Amniotic epithelial cell (primary cell): ENCODE results near the gene CHRD.
A peak's percentile ranks its signal among the peaks of the same experiment; 100 is the strongest.

Experiments
- DNase-seq: peaks from one replicate; pipeline ENCODE4 v3.0.0-alpha.2; 2010; ENCODE audit warnings: low read depth

Gene CHRD

GRCh38 chr3:184360929-184361531, 18.8 kb upstream of the CHRD start:
- DNase-seq, result no peak

- DNase-seq, result peak; percentile 36
Observed at GRCh38 chr3:184361532-184361931, 18.3 kb upstream of the CHRD start, which contains the start of the genes CLCN2 and POLR2H. CLCN2 (minus strand) TSS chr3:184361605; CDS start chr3:184361479, 126 bp downstream. POLR2H (plus strand) TSS chr3:184361710; CDS start chr3:184363493, 1,783 bp downstream.

DNA sequence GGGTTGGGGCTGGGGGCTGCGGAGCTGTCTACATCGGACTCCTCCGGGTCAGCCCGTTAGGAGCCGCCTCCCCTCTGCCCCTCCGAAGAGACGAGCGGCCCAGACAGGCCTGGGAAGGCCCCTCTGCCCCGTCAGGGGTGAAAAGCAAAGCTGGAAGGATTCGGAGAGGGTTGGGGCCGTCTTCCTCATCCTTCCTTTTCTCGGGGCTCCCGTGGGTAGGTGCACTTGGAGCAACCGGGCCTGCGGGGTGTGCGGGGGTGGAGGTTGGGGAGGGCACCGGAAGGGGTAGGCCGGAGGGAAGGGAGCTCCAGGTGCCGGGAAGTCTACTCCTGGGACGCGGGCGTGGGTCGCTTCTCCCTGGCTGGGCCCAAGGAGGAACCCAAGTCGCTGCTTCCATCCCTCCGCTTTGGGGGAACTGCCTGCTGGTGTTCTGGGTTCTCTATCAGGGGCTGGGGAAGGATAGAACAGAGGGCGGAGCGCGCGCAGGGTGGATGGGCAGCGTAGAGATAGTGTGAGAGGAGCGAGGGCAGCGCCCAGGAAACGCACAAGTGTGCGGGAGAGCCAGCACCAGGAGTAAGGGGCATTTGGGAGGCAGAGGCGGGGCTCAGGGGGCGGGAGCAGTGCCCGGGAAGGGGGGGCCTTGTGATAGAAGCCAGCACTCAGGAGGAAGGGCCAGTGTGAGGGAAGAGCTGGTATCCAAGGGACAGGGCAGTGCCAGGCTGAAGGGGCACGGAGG, 17.8 kb upstream of the CHRD start:
- peak; percentile 45 for DNase-seq

DNA sequence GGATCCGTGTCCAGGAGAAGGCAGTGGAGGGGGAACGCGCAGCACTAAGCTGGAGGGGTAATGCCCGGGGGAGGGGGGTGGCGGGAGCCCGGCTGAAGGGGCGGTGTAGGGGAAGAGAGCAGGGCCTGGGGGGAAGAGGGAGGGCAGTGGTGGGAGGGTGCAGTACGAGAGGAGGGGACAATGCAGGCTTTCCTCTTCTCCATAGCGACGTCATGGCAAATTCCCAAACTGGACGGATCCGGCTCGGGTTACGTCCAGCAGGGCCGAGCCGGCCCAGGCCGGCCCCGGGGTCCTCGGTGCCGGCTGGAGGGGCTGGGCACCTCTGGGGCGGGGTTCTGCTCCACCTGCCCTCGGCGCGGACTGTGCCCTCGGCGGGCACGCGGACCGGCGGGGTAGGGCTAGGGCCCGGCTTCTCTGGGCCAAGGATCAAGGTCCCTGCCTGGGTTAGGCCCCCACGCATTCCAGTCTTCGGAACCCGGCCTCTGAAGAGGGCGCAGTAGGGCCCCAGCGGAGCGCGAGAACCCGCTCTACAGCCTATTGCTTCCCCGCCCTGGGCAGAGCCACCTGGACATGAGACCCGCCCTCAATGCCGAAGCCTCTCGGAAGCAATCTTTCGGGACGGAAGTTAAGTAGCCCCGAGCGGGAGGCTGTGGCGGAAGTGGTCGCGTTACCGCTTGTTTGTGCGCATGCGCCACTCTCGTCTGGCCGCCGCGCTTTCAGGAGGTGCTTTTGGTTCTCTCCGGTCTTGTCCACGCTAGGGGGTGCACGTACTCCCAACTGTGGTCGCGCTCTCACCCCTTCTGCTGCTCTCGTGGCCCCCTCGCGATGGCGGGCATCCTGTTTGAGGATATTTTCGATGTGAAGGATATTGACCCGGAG, 16.9 kb upstream of the CHRD start:
- DNase-seq, result peak; percentile 94

GRCh38 chr3:184366619-184367289, 13.1 kb upstream of the CHRD start:
- no peak for DNase-seq

DNA sequence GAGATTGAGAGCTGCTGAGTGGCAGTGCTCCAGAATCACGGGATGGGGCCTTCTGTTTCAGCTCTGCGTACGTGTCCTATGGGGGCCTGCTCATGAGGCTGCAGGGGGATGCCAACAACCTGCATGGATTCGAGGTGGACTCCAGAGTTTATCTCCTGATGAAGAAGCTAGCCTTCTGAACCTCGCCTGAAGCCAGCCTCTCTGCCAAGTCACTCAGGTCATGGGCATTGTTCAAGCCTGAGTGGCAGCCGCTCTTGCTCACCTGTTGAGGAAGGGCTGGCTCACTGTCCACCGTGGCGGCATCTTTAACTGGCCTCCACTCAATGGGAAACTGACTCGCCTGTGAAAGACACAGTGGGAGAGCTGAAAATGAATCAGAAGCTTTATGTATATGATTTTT, 11.7 kb upstream of the CHRD start:
- DNase-seq, result no peak

GRCh38 chr3:184368586-184369183, 11.2 kb upstream of the CHRD start:
- DNase-seq, result peak; percentile 18

DNA sequence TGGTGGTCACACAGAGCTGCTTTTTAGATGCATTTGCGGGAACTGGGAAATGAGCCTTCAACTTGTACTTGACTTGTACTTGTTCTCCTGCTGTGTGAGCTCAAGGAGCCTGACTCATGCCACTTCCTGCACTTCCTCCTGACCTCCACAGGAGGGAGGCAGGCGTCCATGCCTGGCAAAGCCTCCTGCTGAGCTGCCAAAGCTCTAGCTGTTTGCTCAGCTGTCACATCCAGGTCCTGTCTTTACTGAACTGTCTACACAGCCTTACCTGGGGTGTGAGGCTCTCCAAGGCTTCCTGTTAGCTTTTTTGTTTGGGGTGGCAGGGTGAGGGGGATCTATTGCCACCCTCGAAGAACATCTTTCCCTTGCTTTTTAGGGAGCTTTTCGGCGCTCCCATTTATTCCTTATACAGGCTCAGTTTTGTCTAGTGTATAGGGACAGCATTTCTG, 8.3 kb upstream of the CHRD start:
- DNase-seq, result peak; percentile 80

DNA sequence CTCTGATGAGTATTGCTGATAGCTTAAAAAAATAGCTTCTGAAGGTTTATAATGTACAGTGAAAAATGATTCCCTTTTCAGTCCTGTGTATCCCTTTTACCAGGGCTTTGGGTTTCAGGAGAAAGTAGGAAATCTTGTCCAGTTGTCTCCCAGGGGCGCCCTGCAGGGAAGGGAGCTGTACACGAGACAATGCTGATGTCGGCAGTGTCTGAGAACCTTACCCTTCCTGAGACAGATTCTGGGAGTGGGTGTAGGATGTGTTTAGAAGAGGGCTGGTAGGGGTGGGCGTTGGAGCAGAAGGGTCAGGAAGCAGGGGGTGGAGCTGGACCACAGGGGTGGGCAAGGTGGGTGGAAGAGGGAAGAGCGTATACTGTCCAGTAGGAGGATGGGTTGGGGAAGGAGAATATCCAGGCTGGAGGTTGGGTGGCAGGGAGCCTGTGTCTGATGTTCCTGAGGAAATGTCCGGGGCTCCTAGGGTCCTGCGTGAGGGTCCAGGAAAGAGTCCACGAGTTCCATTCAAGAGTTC, 7.5 kb upstream of the CHRD start:
- no peak for DNase-seq

GRCh38 chr3:184372911-184373310, 6.9 kb upstream of the CHRD start:
- DNase-seq, result no peak

DNA sequence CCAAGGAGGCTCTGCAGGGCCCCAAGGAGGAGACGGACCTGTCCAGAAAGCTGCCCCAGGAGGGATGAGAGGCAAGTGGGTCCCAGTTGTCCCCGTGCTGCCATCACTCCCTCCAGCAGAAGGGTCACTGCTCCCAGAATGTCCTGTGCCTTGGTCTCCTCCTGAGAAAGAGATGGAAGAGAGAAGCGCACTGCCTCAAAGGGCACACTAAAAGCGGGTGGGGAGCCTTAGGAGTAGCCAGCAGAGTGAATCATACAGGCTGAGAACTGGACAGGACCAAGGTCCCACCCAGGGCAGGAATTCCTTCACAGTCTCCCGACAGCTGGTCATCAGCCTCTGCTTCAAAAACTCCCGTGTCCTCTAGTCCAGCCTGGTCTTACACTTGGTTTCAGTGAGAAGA, 6.4 kb upstream of the CHRD start:
- no peak for DNase-seq

DNA sequence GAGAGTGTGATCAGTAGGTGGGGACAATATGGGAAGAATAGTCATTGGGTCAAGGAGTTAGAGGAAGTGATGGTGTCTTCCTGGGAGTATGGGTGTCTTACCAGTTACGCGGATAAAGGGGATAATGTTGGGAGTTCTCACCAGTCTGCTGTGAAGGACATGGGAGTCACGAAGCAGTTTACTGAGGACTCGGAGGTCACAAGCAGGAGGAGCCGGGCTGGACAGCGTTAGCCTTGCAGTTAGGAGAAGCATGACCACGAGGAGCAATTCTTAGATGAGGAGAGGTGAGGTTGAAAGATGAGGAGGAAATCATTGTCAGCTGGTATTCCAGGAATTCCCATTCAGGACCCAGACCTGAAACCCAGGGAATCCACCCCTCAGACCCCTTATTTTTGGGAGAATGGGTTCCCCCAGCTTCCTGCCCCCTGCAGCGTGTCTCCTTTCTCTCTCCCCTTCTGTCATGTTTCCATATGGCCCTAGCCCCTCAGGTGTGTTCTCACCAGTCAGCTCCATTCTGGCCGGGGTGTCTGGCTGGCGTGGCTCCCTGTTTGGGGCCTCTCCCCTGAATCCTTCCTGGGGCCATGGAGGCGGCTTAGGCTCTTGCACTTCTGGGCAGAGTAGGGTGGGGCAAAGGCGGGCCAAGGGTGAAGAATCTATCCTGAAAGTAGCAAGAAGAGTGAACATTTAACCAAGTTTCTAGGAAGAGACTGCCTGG, 4.0 kb upstream of the CHRD start:
- DNase-seq, result no peak

GRCh38 chr3:184377374-184377773, 2.5 kb upstream of the CHRD start:
- no peak for DNase-seq

DNA sequence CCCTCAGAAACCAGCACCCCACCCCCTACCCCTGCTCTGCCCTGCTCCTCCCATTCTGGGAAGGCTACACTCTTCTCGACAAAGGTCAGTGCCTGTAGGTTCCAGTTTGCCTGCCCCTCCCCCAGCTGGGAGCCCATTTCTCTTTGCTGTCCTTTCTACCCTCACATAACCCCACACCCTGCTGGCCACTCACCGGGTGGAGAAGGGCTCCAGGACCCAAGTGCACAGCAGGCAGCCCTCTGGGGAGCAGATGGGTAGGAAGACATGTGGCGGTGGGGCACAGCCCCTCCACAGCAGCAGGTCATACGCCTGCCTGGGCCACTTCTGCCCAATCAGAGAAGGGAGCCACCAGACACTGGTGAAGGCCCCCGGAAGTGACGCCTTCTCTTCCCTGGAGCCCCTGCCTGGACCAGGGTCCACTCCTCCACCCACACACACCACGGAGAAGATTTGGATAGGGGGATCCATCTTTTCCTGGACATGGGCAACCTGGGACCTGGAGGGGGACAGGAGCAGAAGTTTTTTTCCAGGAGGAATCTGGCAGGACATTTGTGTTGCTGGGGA, 1.9 kb upstream of the CHRD start, which contains the start of gene THPO:
THPO (minus strand) TSS at position 326 of the 564 bp plus-strand sequence. CDS start 1,948 bp downstream, outside the sequence.
- no peak for DNase-seq

DNA sequence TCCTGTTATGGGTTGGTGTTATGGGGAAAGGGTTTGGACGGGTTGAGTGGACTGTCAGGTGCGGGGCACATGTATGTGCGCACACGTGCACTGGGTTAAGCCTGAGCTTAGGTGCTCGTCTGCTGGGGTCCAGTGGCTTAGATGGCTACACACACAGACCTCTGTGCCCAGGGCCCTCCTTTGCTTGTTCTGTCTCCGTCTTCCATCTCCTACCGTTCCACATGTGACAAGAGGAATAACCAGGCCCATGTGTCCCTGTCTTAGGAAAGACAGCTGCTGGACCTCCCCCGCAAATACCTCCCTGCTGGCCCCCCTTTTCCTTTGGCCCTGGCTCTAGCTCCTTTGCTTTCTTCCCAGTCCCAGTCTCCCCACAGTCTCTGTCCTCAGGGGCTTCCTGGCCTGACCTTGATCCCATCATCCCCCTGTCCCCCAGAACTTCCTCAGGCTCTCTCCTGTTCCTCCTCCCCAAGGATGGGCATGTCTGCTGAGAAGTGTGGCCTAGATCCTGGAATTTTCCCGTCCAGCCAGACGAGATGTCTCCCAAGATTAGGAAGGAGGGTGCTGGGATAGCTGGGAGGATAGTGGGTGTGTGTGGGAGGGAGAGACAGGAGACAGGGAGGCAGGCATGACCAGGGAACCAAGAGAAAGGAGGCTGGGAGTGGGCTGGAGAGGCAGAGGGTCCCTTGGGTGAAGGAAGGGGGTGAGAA, 1.1 kb upstream of the CHRD start:
- no peak for DNase-seq

GRCh38 chr3:184380185-184380626, 352 bp downstream of the CHRD start:
- DNase-seq, result peak; percentile 18

- no peak for DNase-seq
Observed at GRCh38 chr3:184380627-184381260, 890 bp downstream of the CHRD start.

DNA sequence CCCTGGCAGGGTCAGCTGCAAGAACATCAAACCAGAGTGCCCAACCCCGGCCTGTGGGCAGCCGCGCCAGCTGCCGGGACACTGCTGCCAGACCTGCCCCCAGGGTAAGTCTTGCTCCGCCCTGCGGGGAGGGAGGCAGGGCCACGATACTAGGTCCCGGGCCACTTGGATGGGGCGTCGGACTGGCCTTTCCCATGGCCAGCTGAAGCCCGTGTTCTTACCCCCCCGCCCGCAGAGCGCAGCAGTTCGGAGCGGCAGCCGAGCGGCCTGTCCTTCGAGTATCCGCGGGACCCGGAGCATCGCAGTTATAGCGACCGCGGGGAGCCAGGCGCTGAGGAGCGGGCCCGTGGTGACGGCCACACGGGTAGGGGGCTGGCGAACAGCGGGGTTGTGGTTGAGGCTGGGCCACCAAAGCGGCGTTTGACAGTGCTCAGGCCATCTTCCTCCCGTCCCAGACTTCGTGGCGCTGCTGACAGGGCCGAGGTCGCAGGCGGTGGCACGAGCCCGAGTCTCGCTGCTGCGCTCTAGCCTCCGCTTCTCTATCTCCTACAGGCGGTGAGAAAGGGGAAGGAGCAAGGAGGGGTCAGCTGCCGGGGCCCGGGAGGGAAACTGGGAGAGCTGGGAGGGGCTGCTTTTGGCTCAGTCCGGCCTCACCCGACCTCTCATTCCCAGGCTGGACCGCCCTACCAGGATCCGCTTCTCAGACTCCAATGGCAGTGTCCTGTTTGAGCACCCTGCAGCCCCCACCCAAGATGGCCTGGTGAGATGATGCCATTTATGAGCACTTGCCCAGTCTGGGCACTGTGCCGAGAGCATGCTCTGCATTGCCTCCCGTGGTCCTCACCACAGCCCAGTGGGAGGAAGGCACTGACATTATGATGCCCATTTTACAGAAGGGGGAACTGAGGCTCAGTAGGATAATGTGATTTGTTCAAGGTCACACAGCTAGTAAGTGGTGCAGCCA, 1.7 kb downstream of the CHRD start:
- no peak for DNase-seq
